ENCODE measurements around the gene DRD4.
"Not testable (repeated sequence)": the region's sequence is repeated elsewhere in the genome, so short reads cannot be mapped to it uniquely, and the experiment has no call there.

Gene DRD4

GRCh38 chr11:645536-645935 is 8.5 kb downstream of the DRD4 start:
- no peak for DNase-seq (ENCODE audit: low read depth)

- DNase-seq (ENCODE audit: low read depth) = no peak
Observed at GRCh38 chr11:646214-646613, 9.1 kb downstream of the DRD4 start.

- not testable (repeated sequence) for DNase-seq (ENCODE audit: low read depth)
Observed at GRCh38 chr11:647672-648158, 10.6 kb downstream of the DRD4 start.

GRCh38 chr11:650482-650881 is 13.4 kb downstream of the DRD4 start:
- no peak for DNase-seq (ENCODE audit: low read depth)

GRCh38 chr11:653136-653535 is 16.1 kb downstream of the DRD4 start:
- DNase-seq (ENCODE audit: low read depth) = not testable (repeated sequence)

- no peak for DNase-seq (ENCODE audit: low read depth)
Observed at GRCh38 chr11:653837-654236, 16.8 kb downstream of the DRD4 start.

- DNase-seq (ENCODE audit: low read depth) = not testable (repeated sequence)
Observed at GRCh38 chr11:654444-654843, 17.4 kb downstream of the DRD4 start.

- DNase-seq (ENCODE audit: low read depth) = no peak
Observed at GRCh38 chr11:655036-655726, 18.1 kb downstream of the DRD4 start.

- no peak for DNase-seq (ENCODE audit: low read depth)
Observed at GRCh38 chr11:656426-656825, 19.4 kb downstream of the DRD4 start.

GRCh38 chr11:656866-657265 is 19.8 kb downstream of the DRD4 start:
- no peak for DNase-seq (ENCODE audit: low read depth)

- no peak for DNase-seq (ENCODE audit: low read depth)
Observed at GRCh38 chr11:657691-658126, 20.6 kb downstream of the DRD4 start.

GRCh38 chr11:659532-660085 is 22.5 kb downstream of the DRD4 start:
- no peak for DNase-seq (ENCODE audit: low read depth)

GRCh38 chr11:660281-660680 is 23.2 kb downstream of the DRD4 start:
- DNase-seq (ENCODE audit: low read depth) = no peak

GRCh38 chr11:660681-661444 is 23.8 kb downstream of the DRD4 start:
- no peak for DNase-seq (ENCODE audit: low read depth)

- no peak for DNase-seq (ENCODE audit: low read depth)
Observed at GRCh38 chr11:662689-663274, 25.7 kb downstream of the DRD4 start.

GRCh38 chr11:665062-665703 is 28.1 kb downstream of the DRD4 start:
- DNase-seq (ENCODE audit: low read depth) = peak; percentile 31

GRCh38 chr11:665704-666281 is 28.7 kb downstream of the DRD4 start:
- DNase-seq (ENCODE audit: low read depth) = peak; percentile 58

GRCh38 chr11:673866-674265 is 36.8 kb downstream of the DRD4 start:
- DNase-seq (ENCODE audit: low read depth) = no peak

GRCh38 chr11:674406-674805 is 37.3 kb downstream of the DRD4 start:
- DNase-seq (ENCODE audit: low read depth) = no peak

- no peak for DNase-seq (ENCODE audit: low read depth)
Observed at GRCh38 chr11:678297-678696, 41.2 kb downstream of the DRD4 start.

GRCh38 chr11:679271-680207 is 42.5 kb downstream of the DRD4 start:
- DNase-seq (ENCODE audit: low read depth) = no peak
